ENCODE results near the gene NELFB. TPM values are rescaled to one million over a fixed set of nuclear protein-coding genes. Genes with fewer than 3 reads are reported as not detected.

NELFB gene
- total and polyA plus RNA-seq, 5 donors from 2014 or later, result 22.3 to 46.4 (median 24.1) TPM

DNA sequence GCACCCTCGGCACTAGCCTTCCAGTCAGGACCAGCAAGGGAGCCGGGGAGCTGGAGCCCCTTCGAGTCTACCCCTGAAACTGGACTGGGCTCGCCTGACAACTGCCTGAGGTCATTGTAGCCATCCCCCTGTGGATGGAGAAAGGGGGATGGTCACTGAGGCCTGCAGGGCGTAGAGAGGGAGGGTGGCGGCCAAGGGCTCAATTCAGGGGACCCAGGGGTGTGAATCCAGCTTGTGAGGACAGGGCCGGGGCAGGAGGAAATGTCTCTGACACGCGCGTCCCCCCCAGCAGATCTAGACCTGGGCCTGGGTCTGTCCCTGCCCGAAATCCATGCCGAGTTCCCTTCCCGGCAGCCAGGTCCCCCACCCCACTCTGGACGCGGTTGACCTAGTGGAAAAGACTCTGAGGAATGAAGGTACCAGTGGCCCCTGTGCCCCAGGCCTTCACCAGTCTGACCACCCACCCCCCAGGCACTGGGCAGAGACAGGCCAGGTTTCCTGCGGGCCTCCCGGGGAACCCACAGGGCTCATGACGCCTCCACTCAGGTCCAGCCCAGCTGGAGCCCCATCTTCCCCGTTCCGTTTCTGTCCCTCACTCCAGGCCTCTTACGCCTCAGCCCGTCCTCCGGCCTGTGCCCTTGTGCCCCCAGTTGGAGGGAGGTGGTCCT, 23.6 kb upstream of the NELFB start:
- Mint-ChIP-seq H3K27ac (no peak overlapping the region), H3K27me3 (peaks cover 5% of the 10 kb centered on the region), H3K9me3 (no peaks in the 10 kb centered on the region), H3K4me1 (peaks cover 0 to 6% (median 3%) of the 10 kb centered on the region in 4 donors), H3K4me3 (no peak overlapping the region), H3K36me3 (no peaks in the 10 kb centered on the region)
- Histone ChIP-seq H3K9me3 (ENCODE audit: control insufficient read depth in 2 of 2, low read length in 2 of 2) (no peaks in the 10 kb centered on the region), H3K36me3 (ENCODE audit: control insufficient read depth, insufficient read depth, low read length) (no peaks in the 10 kb centered on the region), H3K4me1 (ENCODE audit: control insufficient read depth, insufficient read depth, low read length, poor library complexity, severe bottlenecking) (peaks cover 15% of the 10 kb centered on the region), H3K4me3 (ENCODE audit: low read depth, low read length) (no peak overlapping the region), H3K27me3 (ENCODE audit: control insufficient read depth, insufficient read depth, low read length) (no peaks in the 10 kb centered on the region), H3K27ac (ENCODE audit: insufficient read depth, low read length, poor library complexity, severe bottlenecking) (no peak overlapping the region)
- DNase-seq, result no peak
- ATAC-seq (ENCODE audit: low read depth in 2 of 2), result no peak

DNA sequence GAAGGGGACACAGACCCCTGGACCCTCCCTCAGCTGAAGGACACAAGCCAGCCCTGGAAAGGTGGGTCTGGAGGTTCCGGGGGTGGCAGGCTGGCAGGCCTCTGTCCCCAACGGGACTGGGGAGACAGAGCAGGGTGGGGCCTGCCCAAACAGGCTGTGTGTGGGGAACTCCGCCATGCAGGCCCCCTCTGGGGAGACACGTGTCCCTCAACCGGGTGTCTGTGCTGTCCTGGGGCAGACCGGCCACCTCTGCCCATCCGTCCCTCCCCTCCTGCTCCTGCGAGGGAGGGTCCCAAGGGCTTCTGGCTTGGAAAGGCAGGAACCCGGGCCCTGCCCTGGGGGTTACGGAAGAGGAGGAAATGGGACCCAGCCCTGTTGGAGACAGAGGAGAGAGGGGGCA, 23.0 kb upstream of the NELFB start:
- H3K27me3 ChIP-seq (ENCODE audit: control insufficient read depth, insufficient read depth, low read length), result no peaks in the 10 kb centered on the region
- peaks cover 0 to 9% (median 4%) of the 10 kb centered on the region in 4 donors for H3K4me1 Mint-ChIP-seq

DNA sequence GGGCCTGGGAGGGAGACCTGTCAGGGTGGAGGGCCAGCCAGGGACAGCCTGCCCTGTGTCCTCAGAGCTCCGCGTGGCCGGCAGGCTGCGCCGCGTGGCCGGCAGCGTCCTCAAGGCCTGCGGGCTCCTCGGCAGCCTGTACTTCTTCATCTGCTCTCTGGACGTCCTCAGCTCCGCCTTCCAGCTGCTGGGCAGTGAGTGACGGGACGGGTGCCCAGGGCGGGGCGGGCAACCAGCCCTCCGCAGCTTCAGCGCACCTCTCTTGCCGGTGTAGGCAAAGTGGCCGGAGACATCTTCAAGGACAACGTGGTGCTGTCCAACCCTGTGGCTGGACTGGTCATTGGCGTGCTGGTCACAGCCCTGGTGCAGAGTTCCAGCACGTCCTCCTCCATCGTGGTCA, 22.6 kb upstream of the NELFB start:
- no peaks in the 10 kb centered on the region for H3K9me3 ChIP-seq (ENCODE audit: control insufficient read depth in 2 of 2, low read length in 2 of 2)
- H3K4me1 ChIP-seq (ENCODE audit: control insufficient read depth, insufficient read depth, low read length, poor library complexity, severe bottlenecking), result peaks cover 22% of the 10 kb centered on the region
- no peaks in the 10 kb centered on the region for H3K9me3 Mint-ChIP-seq
- H3K36me3 ChIP-seq (ENCODE audit: control insufficient read depth, insufficient read depth, low read length), result no peaks in the 10 kb centered on the region
- H3K36me3 Mint-ChIP-seq, result no peaks in the 10 kb centered on the region
- H3K27ac Mint-ChIP-seq, result no peak overlapping the region
- H3K27me3 ChIP-seq (ENCODE audit: control insufficient read depth, insufficient read depth, low read length), result no peaks in the 10 kb centered on the region
- peaks cover 0 to 10% (median 3%) of the 10 kb centered on the region in 4 donors for H3K4me1 Mint-ChIP-seq
- no peak overlapping the region for H3K4me3 Mint-ChIP-seq
- H3K27me3 Mint-ChIP-seq, result peaks cover 3% of the 10 kb centered on the region
- ATAC-seq (ENCODE audit: low read depth in 2 of 2) (no peak), DNase-seq (no peak)
- no peak overlapping the region for H3K27ac ChIP-seq (ENCODE audit: insufficient read depth, low read length, poor library complexity, severe bottlenecking)
- no peak overlapping the region for H3K4me3 ChIP-seq (ENCODE audit: low read depth, low read length)

More for the DNA sequence above, 23.0 kb upstream of the NELFB start:
- no peaks in the 10 kb centered on the region for H3K36me3 Mint-ChIP-seq
- no peak overlapping the region for H3K4me3 Mint-ChIP-seq
- ATAC-seq (ENCODE audit: low read depth in 2 of 2), result no peak
- peaks cover 5% of the 10 kb centered on the region for H3K27me3 Mint-ChIP-seq
- H3K4me1 ChIP-seq (ENCODE audit: control insufficient read depth, insufficient read depth, low read length, poor library complexity, severe bottlenecking), result peaks cover 21% of the 10 kb centered on the region
- no peak overlapping the region for H3K4me3 ChIP-seq (ENCODE audit: low read depth, low read length)
- no peaks in the 10 kb centered on the region for H3K36me3 ChIP-seq (ENCODE audit: control insufficient read depth, insufficient read depth, low read length)
- DNase-seq, result no peak
- no peak overlapping the region for H3K27ac ChIP-seq (ENCODE audit: insufficient read depth, low read length, poor library complexity, severe bottlenecking)
- H3K27ac Mint-ChIP-seq, result no peak overlapping the region
- H3K9me3 Mint-ChIP-seq, result no peaks in the 10 kb centered on the region
- H3K9me3 ChIP-seq (ENCODE audit: control insufficient read depth in 2 of 2, low read length in 2 of 2), result no peaks in the 10 kb centered on the region

DNA sequence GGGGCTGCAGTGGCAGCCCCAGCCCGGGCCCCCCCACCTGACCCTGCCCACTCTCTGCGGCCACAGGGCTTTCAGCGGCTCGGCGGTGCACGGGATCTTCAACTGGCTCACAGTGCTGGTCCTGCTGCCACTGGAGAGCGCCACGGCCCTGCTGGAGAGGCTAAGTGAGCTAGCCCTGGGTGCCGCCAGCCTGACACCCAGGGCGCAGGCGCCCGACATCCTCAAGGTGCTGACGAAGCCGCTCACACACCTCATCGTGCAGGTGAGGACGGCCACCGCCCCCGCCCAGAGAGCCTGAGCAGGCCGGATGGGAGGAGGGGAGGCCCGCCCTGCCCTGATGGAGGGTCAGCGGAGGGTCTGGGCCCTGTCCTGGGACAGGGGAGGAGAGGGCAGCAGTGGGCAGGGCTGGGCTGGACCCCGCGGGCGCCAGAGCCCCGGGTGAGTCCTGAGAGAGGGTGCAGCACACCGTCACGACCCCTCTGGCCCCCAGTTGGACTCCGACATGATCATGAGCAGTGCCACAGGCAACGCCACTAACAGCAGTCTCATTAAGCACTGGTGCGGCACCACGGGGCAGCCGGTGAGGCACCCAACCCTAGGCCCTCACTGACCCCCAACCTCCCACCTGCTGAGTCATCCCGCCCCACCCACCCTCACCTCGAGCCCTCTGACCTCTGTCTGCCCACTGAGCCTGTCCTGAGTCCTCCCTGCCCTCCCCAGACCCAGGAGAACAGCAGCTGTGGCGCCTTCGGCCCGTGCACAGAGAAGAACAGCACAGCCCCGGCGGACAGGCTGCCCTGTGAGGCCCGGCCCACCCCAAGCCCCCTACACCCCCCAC, 21.8 kb upstream of the NELFB start:
- Histone ChIP-seq H3K4me1 (ENCODE audit: control insufficient read depth, insufficient read depth, low read length, poor library complexity, severe bottlenecking) (peaks cover 25% of the 10 kb centered on the region), H3K27me3 (ENCODE audit: control insufficient read depth, insufficient read depth, low read length) (no peaks in the 10 kb centered on the region), H3K9me3 (ENCODE audit: control insufficient read depth in 2 of 2, low read length in 2 of 2) (no peaks in the 10 kb centered on the region), H3K36me3 (ENCODE audit: control insufficient read depth, insufficient read depth, low read length) (no peaks in the 10 kb centered on the region), H3K27ac (ENCODE audit: insufficient read depth, low read length, poor library complexity, severe bottlenecking) (no peak overlapping the region), H3K4me3 (ENCODE audit: low read depth, low read length) (no peak overlapping the region)
- H3K9me3 Mint-ChIP-seq, result no peaks in the 10 kb centered on the region
- no peak overlapping the region for H3K27ac Mint-ChIP-seq
- no peak for ATAC-seq (ENCODE audit: low read depth in 2 of 2)
- H3K36me3 Mint-ChIP-seq, result no peaks in the 10 kb centered on the region
- H3K4me1 Mint-ChIP-seq, result peaks cover 0 to 10% (median 0%) of the 10 kb centered on the region in 4 donors
- no peaks in the 10 kb centered on the region for H3K27me3 Mint-ChIP-seq
- DNase-seq, result no peak
- H3K4me3 Mint-ChIP-seq, result no peak overlapping the region

DNA sequence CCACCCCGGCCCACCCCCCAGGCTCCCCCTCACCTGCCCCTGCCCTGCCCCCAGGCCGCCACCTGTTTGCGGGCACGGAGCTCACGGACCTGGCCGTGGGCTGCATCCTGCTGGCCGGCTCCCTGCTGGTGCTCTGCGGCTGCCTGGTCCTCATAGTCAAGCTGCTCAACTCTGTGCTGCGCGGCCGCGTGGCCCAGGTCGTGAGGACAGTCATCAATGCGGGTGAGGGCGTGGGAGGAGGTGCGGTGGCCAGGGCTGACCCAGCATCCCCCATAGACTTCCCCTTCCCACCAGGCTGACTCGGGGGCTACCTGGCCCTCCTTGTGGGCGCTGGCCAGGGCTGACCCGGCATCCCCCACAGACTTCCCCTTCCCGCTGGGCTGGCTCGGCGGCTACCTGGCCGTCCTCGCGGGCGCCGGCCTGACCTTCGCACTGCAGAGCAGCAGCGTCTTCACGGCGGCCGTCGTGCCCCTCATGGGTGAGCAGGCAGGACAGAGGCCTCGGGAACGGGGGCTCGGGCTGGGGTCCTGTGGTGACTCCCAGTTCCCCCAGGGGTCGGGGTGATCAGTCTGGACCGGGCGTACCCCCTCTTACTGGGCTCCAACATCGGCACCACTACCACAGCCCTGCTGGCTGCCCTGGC, 21.0 kb upstream of the NELFB start:
- no peak overlapping the region for H3K27ac ChIP-seq (ENCODE audit: insufficient read depth, low read length, poor library complexity, severe bottlenecking)
- Mint-ChIP-seq H3K36me3 (no peaks in the 10 kb centered on the region), H3K4me1 (peaks cover 0 to 16% (median 0%) of the 10 kb centered on the region in 4 donors), H3K9me3 (no peaks in the 10 kb centered on the region), H3K27me3 (no peaks in the 10 kb centered on the region), H3K27ac (no peak overlapping the region), H3K4me3 (no peak overlapping the region)
- ATAC-seq (ENCODE audit: low read depth in 2 of 2) (no peak), DNase-seq (no peak)
- H3K36me3 ChIP-seq (ENCODE audit: control insufficient read depth, insufficient read depth, low read length), result no peaks in the 10 kb centered on the region
- no peaks in the 10 kb centered on the region for H3K9me3 ChIP-seq (ENCODE audit: control insufficient read depth in 2 of 2, low read length in 2 of 2)
- H3K27me3 ChIP-seq (ENCODE audit: control insufficient read depth, insufficient read depth, low read length), result no peaks in the 10 kb centered on the region
- no peak overlapping the region for H3K4me3 ChIP-seq (ENCODE audit: low read depth, low read length)
- peaks cover 33% of the 10 kb centered on the region for H3K4me1 ChIP-seq (ENCODE audit: control insufficient read depth, insufficient read depth, low read length, poor library complexity, severe bottlenecking)

DNA sequence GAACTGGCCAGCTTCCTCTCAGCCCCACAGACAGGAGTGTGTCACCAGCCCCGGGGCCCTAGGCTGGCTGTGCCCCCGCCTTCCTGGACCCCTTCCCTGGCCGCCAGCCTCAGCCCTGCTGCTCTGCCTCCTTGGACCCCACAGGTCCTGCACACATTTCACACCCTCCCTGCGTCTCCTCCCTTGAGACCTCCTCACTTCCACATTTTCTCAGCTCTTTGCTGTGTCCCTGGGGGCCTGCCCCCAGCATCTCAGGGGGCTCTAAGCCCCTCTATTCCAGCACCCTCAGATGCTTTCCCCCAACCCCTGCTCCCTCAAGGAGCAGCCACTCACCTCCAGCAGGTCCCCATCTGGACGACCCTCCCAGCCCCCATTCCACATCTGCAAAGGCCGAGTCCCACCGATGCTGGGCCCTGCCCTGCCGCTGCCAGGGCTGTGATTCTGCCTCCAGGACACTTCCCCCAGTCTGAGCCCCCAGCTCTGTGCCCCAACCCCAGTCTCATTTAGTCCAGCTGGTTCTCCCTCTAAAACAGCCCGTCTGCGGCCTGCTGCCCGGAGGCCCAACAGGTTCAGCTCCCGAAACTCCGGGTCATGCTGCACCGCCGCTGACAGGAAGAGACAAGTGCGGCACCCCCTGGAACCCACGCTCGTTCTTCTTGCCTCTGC, 20.2 kb upstream of the NELFB start:
- Histone ChIP-seq H3K9me3 (ENCODE audit: control insufficient read depth in 2 of 2, low read length in 2 of 2) (no peaks in the 10 kb centered on the region), H3K4me3 (ENCODE audit: low read depth, low read length) (no peak overlapping the region), H3K4me1 (ENCODE audit: control insufficient read depth, insufficient read depth, low read length, poor library complexity, severe bottlenecking) (peaks cover 39% of the 10 kb centered on the region), H3K36me3 (ENCODE audit: control insufficient read depth, insufficient read depth, low read length) (no peaks in the 10 kb centered on the region), H3K27ac (ENCODE audit: insufficient read depth, low read length, poor library complexity, severe bottlenecking) (no peak overlapping the region), H3K27me3 (ENCODE audit: control insufficient read depth, insufficient read depth, low read length) (no peaks in the 10 kb centered on the region)
- Mint-ChIP-seq H3K4me3 (no peak overlapping the region), H3K36me3 (no peaks in the 10 kb centered on the region), H3K4me1 (peaks cover 0 to 21% (median 3%) of the 10 kb centered on the region in 4 donors), H3K9me3 (no peaks in the 10 kb centered on the region), H3K27me3 (no peaks in the 10 kb centered on the region), H3K27ac (no peak overlapping the region)
- DNase-seq (no peak), ATAC-seq (ENCODE audit: low read depth in 2 of 2) (no peak)

DNA sequence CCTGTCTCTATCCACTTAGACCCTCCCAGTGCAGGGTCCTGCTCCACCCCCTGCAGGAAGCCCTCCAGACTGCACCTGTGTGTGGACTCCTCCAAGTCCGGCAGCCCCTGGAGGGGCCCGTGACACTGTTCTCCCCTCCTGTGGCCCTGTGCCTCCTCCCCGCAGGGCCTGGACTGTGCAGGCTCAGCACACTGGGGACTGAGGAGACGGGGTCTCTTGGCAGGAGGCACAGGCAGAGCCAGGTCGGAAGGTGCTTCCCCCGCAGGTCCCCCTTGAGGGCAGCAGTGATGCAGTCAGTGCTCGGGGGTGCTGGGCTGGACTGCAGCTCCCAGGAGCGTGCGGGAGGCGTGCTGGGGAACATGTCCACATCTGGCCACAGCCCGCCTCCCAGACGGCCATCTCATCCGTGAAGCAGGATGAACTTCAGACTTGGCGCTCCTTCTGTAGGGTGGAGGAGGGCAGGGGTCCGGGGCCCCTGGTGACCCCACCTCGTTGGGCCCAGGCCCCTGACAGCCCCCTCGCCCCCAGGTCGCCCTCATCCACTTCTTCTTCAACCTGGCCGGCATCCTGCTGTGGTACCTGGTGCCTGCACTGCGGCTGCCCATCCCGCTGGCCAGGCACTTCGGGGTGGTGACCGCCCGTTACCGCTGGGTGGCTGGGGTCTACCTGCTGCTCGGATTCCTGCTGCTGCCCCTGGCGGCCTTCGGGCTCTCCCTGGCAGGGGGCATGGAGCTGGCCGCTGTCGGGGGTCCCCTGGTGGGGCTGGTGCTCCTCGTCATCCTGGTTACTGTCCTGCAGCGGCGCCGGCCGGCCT, 19.5 kb upstream of the NELFB start:
- no peak for ATAC-seq (ENCODE audit: low read depth in 2 of 2)
- DNase-seq, result no peak
- H3K27ac Mint-ChIP-seq, result no peak overlapping the region
- peak overlapping the region in 1 of 4 donors; percentile 65 for H3K4me3 Mint-ChIP-seq
- Histone ChIP-seq H3K9me3 (ENCODE audit: control insufficient read depth in 2 of 2, low read length in 2 of 2) (no peaks in the 10 kb centered on the region), H3K27me3 (ENCODE audit: control insufficient read depth, insufficient read depth, low read length) (no peaks in the 10 kb centered on the region), H3K4me3 (ENCODE audit: low read depth, low read length) (no peak overlapping the region), H3K27ac (ENCODE audit: insufficient read depth, low read length, poor library complexity, severe bottlenecking) (no peak overlapping the region), H3K4me1 (ENCODE audit: control insufficient read depth, insufficient read depth, low read length, poor library complexity, severe bottlenecking) (peaks cover 45% of the 10 kb centered on the region), H3K36me3 (ENCODE audit: control insufficient read depth, insufficient read depth, low read length) (no peaks in the 10 kb centered on the region)
- no peaks in the 10 kb centered on the region for H3K9me3 Mint-ChIP-seq
- no peaks in the 10 kb centered on the region for H3K27me3 Mint-ChIP-seq
- H3K36me3 Mint-ChIP-seq, result no peaks in the 10 kb centered on the region
- peaks cover 0 to 22% (median 4%) of the 10 kb centered on the region in 4 donors for H3K4me1 Mint-ChIP-seq
